ENCODE measurements around the gene SFT2D2.

Gene SFT2D2

DNA sequence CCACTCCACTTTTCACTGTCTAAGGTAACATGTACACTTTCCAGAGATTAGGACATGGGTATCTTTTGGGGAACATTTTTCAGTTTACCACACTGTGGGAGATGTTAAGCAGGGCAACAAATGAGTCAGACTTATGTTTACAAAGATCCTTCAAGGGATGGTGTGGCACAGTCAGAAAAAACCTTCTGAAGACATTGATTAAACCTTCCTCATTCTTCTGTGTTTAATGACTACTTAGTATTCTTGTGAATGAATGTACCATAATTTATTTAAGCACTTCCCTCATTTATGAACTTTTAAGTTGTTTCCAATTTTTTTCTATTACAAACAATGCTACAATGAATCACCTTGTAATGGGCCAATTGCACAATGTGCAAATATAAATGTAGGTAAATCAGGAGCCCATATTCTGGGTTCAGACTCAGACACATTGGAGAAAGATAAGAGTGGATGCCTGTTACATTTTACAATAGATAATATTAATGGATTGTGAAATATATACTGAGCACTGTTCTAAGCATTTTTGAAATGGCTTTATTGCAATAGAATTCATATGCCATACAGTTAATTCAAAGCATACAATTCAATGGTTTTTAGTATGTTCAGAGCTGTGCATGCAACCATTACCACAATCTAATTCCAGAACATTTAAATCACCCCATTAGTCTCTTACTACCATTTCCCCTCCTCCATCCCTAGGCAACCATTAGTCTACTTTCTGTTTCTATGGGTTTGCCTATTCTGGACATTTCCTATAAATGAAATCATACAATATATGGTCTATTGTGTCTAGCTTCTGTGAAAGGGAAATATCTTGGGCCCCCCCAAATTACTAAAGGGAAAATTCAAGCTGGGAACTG lies 1.9 kb upstream of the SFT2D2 start:
- DNase-seq: no peak

DNA sequence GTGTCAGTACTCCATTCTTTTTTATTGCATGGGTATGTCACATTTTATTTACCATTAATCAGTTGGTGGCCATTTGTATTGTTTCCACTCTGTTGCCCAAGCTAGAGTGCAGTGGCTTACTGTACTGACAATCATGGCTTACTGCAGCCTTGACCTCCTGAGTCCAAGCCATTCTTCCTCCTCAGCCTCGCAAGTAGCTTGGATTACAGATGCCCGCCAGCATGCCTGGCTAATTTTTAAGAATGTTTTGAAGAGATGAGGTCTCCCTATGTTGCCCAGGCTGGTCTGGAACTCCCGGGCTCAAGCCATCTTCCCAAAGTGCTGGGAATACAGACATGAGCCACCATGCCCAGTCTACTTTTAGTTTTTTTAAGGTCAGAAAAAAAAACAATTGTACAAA lies 813 bp upstream of the SFT2D2 start:
- no peak for DNase-seq

DNA sequence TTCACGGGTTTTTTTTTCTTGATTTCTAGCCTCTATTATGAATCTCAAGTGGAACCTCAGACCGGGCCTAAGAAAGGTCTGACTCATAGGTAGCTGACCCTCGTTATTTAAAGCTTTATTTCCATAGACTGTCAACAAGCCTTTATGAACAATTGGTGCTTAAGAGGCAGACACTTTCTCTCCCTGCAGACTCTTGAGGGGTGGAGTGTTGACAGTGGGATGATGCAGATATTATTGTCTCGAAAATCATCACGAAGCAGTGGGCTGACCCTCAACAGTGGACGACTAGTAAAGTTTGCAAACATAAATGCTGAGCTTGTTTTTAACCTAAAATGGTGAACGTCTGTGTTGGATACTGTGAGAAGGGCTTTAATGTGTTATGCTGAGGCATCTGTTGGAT lies 1.8 kb downstream of the SFT2D2 start:
- no peak for DNase-seq

DNA sequence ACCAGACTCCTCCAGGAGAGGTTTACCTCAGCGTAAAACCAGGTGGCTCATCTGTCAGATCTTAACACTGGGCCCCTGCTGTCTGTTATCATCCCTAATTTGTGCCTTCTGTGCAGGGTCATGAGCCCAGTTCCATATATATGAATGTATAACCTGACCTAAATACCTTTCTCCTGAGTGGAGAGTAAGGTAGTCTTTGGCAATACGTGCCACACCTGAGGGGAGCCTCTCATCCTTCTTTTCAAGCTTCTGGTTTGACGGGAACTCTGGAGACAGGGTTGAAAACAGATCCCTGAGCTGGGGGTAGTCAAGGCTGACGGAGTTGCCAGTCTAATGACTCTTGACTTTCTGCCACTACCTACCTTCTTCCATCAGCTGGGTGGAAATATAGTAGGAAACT lies 4.1 kb downstream of the SFT2D2 start:
- no peak for DNase-seq

DNA sequence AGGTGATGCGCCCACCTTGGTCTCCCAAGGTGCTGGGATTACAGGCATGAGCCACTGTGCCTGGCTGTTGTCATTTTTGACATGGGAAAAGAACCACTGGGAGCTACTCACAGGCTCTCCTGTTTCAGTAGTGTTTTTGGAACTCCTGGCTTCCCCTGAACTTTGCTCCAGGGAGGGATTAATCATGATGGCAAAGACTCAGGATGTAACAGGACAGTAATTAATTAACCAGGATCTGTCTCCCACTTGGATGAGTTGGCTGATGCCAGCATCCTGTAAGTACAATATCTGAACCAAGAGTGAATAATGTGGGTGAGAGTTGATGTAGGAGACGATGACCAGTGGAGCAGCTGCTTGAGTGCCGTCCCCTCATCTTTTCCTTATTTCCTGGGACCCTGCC lies 4.9 kb downstream of the SFT2D2 start:
- no peak for DNase-seq

DNA sequence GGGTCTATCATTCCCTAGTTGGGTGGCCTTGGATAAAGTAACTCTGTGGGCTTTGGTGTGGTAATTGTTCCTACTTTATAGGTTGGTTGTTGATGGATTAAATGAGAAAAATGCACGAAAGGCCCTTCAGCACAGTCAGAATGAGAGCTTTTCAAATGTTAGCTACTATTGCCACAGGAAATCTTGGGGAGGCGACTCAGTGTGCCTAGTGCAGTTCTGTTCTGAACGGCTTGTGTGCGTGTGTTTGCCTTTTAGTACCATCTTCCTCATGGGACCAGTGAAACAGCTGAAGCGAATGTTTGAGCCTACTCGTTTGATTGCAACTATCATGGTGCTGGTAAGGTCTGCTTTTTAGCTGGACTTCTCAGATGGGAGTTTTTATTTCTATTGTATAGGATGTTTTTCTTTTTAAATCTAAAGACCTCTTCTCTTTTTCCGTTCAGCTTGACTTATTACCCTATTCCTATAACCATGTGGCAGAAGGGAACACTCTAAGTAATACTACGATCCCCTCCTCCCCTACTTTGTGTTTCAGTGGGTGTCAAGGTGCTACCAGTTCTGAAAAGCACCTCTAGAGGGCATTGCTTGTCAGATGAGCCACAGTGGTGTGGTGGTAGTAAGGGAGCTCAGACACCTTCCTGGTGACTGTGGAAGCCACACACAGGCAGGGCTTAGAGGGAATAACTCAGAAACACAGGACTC lies 9.2 kb downstream of the SFT2D2 start:
- DNase-seq: no peak

DNA sequence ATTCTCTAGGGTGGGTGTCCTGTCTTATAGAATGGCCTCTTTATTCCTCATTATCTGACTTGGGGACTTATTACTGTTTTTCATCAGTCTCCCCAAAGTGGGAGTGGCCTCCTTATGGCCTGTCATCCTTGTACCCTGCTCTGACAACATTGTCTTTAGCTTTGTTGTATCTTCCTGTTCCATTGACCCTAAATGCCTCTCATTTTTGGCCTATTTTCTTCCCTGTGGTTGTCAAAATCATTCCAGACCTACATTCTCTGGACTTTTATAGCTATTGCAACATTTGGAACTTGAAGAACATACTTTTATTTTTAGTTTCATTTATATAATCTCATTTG lies 9.7 kb downstream of the SFT2D2 start:
- DNase-seq: no peak

DNA sequence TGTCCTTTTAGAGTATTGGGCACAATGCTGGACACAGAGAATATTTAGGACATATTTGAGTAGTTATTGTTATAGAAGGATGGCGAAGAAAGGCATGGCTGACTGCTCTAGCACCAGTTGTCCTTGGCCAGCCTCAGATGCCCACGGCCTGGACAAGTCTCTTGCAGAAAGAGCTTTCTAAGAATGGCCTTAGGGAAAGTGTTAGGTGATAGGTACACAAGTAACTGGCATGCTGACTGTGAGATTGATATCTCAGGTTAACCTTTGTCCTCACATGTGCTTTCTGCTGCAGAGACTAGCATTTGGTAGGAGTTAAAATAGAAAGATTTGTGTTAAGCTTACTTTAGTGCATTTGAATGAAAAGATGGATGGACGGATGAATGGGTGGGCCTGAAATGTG lies 10.1 kb downstream of the SFT2D2 start:
- DNase-seq: no peak

DNA sequence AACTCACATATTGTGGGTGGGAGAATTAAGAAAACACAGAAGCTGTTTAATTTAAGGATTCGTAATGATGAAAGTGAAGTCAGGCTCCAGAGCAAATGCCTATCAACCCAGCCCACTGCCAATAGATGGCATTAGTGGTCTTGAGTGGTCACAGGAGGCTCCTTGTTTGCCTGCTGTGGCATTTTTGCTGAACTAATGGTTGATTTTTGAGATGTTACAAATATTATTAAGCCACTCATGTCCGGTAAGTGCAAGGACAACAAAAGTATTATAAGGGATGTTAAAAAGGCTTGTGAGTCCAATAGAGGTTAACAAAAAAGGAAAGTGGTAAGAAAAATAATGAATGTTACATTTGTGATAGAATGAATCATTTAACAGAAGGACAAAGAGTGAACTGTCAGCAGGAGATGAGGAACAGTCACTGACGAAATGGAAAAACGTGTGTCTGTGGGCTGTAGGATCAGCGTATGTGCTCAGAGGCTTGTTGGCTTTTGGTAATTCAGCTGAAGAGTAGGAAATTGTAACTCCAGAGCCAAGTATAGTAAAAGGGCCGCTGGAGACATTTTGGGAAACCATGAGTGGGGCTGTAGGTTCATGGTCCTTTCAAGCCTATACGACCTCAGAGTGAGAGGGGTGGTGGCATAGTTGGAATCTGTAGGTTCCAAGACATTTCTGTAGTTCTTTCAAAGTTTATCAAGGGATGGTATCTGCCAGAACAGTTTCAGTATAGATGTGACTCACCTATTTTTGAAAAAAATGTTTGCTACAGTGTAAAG lies 11.2 kb downstream of the SFT2D2 start:
- no peak for DNase-seq

DNA sequence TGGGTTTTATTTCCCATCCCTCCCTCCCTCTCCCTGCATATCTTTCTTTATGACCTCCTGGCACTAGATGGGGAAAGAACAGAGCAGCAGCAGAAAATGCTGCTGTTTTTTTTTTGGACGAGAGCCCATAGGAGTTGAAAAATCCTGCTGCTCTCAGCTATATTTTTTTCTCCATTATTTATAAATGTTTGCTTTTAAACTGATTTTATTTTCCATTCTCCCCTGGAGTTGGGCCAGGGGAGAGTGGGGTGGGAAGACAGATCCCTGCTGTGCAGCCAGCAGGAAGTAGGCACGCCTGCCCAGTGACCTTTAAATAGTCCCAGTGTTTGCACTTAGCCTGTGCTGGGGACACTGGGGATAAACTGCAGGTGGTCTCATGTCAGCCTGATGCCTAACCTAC lies 17.4 kb downstream of the SFT2D2 start:
- no peak for DNase-seq

DNA sequence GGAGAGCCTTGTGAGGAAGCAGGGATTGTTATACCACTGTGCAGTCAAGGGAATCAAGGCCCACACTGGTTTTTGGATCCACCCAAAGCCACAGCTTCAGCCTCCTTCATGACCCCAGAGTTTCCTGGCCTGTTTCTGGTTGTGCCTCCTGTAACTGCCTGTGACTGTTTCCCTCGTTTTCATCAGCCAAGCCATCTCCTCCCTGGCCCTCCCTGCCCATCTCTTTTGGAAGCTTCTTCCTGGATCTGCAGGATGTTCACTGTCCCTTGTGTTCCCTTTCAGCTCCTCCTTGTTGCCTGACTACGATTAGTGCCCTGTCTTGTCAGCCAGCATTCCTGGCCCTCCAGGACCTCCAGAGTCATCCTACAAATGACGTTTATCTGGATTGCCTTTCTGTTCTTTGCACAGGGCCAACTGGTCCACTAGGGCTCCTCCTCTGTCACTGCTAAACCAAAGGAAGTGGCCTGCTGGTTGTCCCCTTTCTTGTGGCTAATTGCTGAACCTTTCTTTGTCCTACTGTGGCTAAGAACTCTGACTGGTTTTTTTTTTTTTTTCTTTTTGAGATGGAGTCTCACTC lies 17.9 kb downstream of the SFT2D2 start:
- no peak for DNase-seq

DNA sequence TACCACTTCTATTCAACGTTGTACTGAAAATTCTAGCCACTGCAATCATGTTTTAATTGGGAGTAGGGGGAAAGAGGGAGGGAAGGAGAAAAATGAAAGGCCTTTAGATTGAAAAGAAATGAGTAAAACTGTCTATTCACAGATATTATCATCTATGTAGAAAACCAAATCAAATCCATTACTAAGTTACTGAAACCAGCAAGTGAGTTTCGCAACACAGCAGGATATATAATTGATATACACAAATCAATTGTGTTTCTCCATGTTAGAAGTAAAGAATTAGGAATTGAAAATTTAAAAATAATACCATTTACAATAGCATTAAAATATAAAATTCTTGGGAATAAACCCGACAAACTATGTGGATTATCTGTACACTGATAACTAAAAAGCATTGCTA lies 19.2 kb downstream of the SFT2D2 start:
- DNase-seq: no peak

DNA sequence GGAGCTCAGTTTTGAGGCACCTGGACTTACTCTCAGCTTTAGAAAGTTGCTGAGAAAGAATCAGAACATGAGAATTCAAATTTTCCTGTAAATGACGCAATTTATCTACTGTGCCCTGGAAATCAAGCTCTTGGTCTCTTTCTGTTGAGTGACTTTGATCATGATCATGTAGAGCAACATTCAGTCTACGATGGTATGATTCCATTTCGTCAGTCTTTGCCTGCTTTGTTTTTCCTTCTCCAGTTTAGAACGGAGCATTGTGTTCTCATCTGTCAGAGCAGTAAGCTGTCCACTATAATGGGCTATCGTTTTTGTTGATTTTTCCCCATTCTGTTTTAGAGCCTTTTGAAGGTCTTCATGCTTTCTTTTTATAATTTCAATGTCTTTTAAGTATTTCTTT lies 20.7 kb downstream of the SFT2D2 start:
- DNase-seq: no peak

DNA sequence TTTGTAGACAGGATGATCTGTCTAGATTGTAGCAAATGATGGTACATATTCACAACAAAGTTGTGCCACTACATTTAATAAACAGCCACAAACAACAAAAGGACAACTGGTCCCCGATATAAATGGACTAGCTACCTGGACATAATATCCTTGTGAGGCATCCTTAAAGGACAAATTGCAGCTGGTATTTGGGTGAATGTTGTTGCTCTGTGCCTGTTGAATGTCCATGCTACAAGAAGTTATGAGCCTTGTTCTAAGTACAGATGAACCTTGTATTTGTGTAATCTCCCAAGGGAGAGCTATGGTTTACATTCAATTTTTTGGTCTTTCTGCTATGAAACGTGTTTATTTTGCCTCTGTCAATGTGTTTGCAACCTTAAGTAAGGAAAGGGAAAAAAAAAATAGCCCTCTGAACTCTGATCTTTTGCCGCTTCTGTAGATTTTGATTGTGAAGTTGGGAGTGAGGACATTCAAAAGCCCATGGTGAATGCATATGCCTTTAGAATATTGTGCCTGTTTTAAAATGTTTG lies 26.5 kb downstream of the SFT2D2 start:
- DNase-seq: no peak

DNA sequence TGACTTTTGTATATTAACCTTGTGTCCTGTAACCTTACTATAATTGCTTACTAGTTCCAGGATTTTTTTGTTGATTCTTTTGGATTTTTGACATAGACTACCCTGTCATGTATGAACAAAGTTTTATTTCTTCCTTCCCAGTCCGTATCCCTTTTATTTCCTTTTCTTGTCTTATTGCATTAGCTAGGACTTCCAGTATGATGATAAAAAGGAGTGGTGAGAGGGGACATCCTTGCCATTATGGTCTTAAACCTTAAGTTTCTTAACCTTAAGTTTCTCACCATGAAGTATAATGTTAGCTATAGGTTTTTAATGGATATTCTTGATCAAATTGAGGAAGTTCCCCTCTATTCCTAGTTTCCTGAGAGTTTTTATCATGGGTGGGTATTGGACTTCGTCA lies 30.4 kb downstream of the SFT2D2 start:
- no peak for DNase-seq

DNA sequence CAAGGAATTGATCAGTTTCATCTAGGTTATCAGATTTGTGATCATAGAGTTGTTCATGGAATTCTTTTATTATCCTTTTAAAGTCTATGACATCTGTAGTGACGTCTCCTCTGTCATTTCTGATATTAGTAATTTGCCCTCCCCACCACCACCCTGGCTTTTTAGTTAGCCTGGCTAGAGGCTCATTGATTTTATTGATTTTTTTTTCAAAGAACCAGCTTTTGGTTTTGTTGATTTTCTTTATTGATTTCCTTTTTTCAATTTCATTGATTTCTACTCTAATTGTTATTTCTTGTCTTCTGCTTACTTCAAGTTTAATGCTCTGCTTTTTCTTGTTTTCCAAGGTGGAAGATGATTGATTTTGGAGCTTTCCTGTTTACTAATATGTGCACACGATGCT lies 31.6 kb downstream of the SFT2D2 start:
- DNase-seq: no peak

DNA sequence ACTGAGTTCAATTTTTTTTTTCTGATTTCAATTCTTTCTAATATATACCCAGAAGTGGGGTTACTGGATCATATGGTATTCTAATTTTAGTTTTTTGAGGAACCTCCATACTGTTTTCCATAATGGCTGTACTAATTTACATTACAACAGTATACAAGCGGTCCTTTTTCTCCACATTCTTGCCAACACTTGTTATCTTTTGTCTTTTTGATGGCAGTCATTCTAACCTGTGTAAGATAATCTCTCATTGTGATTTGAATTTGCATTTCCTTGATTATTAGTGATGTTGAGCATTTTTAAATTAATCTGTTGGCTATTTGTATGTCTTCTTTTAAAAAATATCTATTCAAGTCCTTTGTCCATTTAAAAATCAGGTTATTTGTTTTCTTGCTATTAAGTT lies 33.8 kb downstream of the SFT2D2 start:
- no peak for DNase-seq

DNA sequence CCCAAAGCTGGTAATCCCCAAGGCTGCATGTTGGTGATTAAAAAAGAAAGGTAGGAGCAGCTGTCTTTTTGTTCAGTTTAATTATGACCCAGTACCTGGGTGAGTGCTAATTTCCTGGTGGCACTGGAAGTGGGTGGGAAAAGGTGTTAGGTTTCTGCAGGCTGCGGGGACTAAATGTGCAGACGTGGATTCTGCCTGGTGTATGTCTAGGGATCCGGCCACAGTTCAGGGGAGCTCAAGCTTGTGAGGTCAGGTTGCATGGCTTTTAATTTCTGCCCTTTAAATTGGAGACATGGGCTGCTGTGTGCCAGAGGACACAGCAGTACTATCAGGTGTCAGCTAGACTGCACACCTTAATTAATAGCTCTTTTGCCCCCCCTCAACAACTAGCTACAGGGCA lies 34.6 kb downstream of the SFT2D2 start:
- peak; percentile 63 for DNase-seq

DNA sequence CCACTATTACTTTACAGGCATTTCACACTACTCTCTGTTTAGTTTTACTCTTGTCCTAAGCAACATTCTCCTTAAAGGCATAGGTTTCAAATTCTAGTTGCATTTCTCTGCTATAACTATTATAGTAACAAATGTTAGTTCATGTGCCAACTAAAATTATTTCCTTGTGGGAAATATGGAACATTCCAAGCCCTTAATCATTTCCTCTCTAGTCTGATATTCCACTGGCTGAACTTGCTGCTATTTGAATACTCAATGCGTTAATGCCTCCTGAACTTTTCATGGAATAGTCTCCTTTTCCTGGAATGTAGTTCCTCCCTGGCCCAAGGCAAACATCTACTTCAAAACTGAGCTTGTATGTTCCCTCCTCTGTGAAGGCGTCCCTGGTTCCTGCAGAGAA lies 35.6 kb downstream of the SFT2D2 start:
- no peak for DNase-seq

DNA sequence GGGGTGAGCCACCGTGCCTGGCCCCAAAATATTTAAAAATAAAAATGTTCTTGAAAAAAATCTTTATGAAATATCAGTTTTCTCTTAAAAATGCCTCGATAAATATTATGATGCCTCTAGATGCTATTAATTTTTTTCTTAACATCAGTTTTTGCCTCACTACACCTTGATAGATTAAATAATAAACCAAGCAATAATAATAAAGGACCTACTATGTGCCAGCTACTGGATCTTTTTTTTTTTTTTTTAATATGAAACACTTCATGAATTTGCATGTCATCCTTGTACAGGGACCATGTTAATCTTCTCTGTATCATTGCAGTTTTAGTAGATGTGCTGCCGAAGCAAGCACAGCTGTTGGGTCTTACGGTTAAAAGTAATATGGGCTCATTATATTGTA lies 37.3 kb downstream of the SFT2D2 start:
- no peak for DNase-seq

DNA sequence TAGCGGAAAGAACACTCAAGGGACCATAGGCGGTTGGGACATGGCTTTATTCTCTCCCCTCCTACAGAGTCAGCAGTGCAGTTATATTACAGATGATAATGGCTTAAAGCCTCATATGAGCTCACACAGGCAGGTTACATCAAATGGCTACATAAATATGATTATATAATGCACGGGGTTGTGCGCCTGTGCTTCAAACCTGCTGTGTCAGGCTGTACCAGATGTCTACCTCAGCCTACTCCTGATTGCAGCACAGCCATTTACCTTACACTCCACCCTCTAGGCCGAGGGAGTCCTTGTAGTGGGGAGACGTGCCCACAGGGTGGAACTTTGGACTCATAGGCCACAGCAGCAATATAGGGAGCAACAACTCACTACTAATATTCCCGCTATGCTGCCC lies 38.5 kb downstream of the SFT2D2 start:
- no peak for DNase-seq

DNA sequence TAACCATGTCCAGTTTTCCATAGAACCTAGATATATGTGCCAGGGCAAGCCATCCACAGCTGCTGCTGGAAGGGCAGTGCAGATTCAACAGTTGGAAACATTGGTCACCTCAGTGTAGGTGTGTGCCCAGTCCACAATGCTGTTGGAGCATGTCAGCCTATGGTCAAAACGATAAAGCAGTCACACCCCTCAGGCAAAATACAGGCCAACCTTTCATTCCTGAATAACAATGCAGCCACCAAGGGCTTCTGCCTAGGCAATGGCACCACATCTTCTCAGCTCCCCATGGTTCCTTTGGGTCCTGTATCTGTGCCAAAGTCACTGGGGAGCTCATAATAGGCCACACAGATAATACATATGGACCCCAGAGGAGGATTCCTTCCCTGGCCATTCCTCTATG lies 39.8 kb downstream of the SFT2D2 start:
- no peak for DNase-seq

DNA sequence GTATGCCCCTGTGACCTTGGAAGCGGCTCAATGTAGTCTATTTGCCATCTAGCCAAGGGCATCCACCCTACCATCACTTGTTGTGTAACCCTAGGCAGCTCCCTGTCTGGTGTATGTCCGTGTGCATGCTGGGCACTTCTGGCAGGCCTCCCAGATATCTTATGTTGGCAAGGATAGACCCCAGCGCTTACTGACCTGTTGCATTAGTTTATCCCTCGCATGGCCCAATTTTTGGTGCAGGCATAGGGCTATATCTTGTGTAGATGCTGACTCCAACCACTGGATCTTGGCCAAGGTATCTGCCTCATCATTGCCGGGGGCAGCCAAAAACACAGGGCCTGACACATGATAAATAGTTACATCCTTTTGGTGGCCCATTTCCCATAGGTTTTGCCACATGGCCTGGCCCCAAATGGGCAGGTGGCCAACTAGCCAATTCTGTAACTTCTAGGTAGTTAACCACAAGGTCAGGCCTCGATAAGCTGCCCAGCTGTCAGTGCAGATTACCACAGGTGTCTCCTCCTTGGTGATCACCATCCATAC lies 40.9 kb downstream of the SFT2D2 start:
- DNase-seq: no peak
